ENCODE data around the gene DRICH1.
"Not testable (repeated sequence)": the region's sequence is repeated elsewhere in the genome, so short reads cannot be mapped to it uniquely, and the experiment has no call there.

DRICH1 gene

GRCh38 chr22:23632178-23632577 is at the start of gene DRICH1:
DRICH1 (minus strand) TSS chr22:23632321; CDS start chr22:23632023, 298 bp downstream.
- no peak for DNase-seq (ENCODE audit: low spot score)

- DNase-seq (ENCODE audit: low spot score), result no peak
Observed at GRCh38 chr22:23681026-23681809, 49.1 kb upstream of the DRICH1 start.

DNA sequence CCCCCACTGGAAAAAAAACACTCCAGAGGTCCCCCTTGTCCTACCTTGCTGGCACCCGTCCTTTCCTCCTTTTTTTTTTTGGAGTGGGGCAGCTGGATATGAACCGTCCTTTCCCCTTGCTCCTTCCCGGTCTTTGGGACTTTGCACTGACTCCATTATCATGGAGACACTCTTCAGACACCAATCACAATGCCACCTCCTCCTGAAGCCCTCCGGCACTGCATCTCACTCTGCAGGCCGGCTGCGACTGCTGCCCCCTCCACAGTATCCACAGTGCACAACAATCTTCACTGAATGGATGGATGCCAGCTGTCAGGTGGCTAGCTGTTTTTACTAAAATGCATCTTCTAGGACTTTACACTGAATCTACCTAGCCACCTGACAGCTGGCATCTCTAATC is 46.0 kb upstream of the DRICH1 start:
- DNase-seq (ENCODE audit: low spot score), result no peak

- DNase-seq (ENCODE audit: low spot score), result no peak
Observed at GRCh38 chr22:23677701-23677995, 45.5 kb upstream of the DRICH1 start.

DNA sequence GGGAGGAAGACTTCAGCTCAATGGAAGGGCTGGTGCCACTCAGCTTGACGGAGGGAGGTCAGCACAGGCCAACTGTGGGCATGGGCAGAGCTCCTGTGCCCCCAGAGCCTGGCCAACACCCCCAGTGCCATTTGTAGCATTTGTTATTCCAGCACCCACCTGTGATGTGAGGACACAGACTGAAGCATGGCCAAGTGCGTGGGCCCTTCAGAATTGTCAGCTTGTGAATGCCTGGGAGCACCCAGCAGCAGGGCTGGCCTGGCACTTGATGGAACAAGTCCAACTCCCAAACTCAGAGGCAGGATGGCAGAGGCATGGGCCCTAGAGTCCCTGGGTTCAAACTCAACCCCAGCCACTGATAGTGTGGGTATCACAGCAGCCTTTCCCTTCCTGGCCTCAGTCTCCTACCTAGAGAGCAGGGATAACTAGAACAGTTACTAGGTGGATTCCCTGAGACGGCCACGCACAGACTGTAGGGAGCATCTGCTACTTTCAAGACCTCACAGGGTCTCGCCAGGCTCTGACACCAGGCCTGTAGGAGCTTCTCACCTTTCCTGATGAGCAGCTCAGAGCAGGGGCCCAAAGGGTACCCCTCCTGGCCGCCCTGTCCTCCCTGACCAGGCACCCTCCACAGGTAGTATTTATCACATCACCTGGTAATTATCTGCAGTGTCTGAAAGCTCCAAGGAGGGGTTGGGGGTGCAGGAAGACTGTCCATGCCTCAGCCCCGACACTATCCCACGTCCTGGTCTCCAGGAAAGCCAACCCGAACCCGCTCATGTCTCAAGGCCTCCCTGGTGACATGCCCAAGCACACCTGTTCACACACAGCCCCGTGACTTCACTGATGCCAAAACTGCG is 45.0 kb upstream of the DRICH1 start:
- DNase-seq (ENCODE audit: low spot score), result peak; percentile 11

- DNase-seq (ENCODE audit: low spot score), result peak; percentile 91
Observed at GRCh38 chr22:23675502-23676415, 43.6 kb upstream of the DRICH1 start.

- not testable (repeated sequence) for DNase-seq (ENCODE audit: low spot score)
Observed at GRCh38 chr22:23674886-23675501, 42.9 kb upstream of the DRICH1 start.

DNA sequence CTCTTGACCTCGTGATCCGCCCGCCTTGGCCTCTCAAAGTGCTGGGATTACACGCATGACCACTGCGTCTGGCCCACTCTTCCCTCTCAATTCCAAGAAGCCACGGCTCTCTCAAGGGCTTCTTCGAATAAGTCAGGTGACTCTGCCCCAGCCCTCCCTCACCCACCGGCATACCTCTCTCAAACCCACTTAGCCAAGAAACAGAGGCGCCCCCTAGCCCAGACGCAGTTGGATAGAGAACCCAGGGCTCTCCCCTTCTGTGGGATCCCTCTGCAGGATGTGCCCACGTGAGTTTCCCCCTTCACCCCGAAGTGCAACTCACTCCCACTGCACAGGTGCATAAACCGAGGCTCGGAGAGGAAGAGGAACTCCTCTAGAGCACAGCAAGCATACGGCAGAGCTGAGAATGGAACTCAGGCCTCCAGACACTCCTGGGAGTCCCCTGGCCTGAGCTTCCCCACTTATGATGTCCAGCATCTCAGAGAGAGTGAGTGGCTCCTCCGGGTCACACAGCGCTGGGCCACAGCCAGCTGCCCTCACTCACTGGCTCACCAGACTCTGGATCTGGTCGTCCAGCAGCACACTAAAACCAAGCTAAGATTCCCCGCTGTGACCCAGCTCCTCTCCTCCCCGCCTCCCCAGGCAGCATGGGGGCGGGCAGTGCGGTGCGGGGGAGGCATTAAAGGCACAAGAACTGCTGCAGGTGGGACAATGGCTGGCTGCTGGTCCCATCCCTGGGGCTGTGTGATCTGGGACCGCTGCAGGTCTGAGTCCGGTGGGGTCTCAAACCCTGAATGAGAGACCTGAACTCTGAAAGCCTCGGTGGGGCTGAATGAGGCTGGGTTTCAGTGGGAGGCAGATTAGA is 41.9 kb upstream of the DRICH1 start:
- DNase-seq (ENCODE audit: low spot score), result no peak

GRCh38 chr22:23673050-23673620 is 41.0 kb upstream of the DRICH1 start:
- no peak for DNase-seq (ENCODE audit: low spot score)

DNA sequence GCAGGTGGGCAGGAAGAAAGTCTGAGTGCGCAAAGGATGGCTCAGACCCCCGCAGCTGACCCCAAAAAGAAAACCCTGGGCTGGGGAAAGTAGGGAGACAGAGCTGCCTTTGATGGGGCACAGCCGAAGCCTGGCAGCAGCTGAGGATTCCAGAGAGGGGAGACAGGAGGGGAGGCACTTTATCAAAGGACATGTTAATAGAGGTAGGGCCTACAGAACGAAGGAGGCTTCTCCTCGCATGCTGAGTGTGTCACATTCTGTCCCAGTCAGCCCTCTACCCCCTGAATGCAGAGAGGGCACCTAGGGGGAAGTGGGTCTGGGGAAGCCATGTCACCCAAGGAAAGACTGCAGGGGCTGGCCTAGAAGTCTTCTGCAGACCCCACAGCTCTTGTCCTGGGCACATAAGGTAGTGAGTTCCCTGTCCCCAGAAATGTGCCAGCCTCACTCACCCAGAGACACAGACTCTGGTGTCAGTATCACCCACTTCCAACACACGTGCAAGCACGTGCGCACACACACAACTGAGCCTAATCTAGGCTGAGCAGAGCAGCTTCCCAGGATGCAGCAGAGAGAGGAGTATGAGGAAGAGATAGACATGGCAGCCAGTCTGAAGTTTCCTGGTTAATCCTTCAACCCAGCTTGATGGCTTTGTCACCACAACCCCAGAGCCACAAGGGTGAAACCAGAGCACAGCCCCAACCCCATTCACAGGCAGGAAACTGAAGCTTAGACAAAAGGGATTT is 40.4 kb upstream of the DRICH1 start:
- not testable (repeated sequence) for DNase-seq (ENCODE audit: low spot score)

DNA sequence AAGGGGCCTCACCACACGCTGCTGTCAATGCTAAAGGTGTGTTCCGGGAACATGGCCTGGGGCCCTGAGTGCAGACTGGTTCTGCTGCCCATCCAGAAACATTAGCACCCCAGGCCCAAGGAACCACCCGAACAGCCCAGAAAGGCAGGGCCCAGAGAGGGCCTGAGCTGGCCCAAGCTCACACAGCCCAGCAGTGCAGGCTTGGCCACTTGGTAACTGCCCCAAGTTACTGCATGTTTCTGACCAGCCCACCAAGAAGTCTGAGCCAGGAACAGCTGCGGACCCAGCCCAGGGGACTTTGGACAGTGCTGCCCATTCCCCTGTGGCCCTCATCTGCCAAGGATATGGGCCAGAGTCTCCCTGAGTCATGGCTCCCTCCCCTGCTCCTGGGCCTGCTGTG is 39.3 kb upstream of the DRICH1 start:
- not testable (repeated sequence) for DNase-seq (ENCODE audit: low spot score)

DNA sequence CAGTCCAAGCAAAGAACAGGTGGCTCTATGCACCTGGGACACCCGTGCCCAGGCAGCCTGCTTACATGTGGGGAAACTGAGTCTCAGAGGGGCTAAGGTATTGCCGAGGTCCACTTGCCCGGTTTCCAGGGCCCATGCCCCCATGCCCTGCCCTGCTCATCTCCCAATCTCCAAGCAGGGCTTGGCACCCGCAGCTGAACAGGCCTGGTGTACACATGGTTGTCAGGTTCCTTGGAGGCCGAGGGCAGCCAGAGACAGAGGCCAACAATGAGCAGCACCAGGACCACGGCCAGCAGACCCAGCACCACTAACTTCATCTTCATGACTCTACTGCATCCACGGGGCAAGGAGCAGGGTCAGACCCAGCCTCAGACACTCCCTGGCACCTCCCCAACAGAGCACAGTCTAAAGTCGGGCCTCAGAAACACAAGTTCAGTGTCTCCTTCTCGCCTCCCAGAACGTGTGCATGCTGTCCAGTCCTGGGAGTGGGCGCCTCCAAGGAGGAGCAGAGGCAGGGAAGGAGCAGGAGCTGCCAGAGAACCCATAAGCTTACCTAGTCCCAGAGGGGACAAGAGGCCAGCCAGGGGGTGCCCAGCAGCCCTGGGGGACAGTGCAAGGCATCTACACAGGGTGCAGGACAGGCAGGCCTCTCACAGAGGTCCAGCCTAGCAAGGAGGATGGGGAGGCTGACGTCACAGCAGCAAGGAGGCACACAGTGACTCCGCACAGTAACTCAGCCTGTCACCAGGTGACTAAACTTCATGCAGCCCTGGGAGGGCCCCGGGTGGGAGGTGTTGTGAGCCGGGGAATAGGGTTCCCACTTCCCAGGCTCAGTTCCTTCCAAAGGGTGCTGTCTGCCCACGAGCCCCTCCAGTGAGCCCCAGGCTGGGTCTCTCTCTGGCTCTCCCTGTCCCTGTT is 38.5 kb upstream of the DRICH1 start:
- no peak for DNase-seq (ENCODE audit: low spot score)

DNA sequence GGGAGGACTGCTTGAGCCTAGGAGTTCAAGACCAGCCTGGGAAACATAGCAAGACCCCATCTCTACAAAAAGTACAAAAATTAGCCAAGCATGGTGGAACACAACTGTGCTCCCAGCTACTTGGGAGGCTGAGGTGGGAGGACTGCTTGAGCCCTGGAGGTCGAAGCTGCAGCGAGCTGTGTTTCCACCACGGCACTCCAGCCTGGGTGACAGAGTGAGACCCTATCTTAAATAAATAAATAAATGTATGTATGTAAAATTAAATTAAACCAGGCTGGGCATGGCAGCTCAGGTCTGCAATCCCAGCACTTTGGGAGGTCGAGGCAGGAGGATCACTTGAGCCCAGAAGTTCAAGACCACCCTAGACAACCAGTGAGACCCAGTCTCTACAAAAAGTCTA is 28.3 kb upstream of the DRICH1 start:
- not testable (repeated sequence) for DNase-seq (ENCODE audit: low spot score)

- no peak for DNase-seq (ENCODE audit: low spot score)
Observed at GRCh38 chr22:23657727-23658126, 25.6 kb upstream of the DRICH1 start.

DNA sequence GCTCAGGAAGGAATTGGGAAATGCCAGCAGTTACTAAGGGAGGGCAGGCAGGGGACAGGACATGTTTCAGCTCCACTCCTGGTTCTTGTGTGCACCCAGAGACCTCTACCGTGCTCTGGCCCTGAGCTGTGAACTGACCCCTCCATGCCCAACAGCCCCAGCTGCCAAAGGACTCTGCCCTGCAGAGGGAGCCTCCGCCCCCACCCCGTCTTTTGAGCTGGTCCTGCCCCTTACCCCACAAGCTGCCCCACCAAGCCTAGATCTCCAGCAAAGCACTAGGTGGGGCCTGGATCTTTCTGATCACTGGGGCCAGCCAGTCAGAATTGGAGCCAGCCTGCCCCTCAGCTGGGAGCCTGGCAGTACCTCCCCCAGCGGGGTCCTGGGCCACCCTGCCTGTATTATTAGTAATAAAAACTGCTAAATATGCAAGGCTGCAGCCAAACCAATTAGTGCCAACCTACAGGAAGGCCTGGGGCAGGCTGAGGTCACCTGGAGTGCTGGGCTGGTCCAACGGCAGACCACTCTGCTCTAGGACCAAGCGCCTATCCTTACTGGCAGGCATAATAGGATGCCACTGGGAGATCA is 23.9 kb upstream of the DRICH1 start:
- DNase-seq (ENCODE audit: low spot score), result no peak

DNA sequence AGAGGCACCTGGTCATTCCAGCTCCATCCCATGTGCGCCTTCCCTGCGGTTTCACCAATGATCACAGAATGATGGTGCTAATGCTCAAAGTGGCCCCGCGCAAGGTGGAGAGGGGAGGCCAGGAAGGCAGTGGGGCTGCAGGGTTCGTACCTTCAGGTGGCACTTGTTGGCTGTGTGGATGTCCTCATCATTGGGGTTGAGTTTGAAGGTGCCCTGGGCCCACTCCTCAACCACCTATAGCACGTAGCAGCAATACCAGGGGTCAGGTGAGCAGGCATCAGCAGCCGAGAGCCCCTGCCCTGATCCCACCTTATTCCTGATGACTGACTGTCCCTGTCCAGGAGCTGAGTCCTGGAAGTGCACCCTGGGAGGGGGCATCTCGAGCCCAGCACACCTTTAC is 20.6 kb upstream of the DRICH1 start:
- no peak for DNase-seq (ENCODE audit: low spot score)

DNA sequence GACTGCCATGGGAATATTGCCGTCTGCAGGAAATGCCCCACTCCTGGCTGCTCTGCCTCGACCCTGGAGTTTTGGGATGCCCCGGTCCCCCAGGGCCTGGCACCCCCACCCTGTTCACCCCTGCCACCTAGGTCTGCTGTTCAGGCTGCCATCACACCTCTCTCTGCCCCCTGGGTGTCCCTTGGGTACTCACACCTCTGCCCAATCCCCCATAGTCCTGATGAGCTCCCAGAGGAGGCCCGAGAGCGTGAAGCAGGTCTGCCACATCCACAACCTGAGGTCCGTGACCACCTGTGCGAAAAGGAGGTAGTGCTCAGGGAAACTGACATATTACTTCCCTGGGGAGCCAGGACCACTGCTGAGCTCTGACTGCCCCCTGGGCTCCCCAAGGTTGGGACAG is 20.2 kb upstream of the DRICH1 start:
- no peak for DNase-seq (ENCODE audit: low spot score)

DNA sequence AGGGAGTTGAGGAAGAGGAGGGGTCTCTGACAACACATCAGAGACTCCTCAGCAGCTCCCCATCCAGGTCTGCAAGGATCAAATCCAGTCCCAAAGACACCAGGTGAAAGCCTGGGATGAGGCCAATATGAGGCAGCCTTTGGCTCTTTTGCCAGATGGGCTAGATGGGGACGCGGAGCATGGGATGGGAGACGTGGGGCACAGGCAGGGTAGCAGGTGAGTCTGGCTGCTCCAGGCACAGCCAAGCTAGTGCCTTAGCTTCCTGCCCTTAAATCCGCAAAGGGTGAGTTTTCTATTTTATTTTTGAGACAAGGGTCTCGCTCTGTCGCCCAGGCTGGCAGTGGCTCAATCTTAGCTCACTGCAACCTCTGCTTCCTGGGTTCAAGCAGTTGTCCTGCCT is 19.6 kb upstream of the DRICH1 start:
- no peak for DNase-seq (ENCODE audit: low spot score)
